ENCODE results near the gene RGS17.

Gene RGS17

GRCh38 chr6:153028963-153029362 lies 102.1 kb downstream of the RGS17 start:
- no peak for TF ChIP-seq CTCF (conservative IDR thresholded peaks at IDR 0.05; ENCODE audit: low read depth, low read length)
- no peak overlapping the region for H3K4me3 ChIP-seq (ENCODE audit: low read length)
- DNase-seq (ENCODE audit: low read depth), result no peak

GRCh38 chr6:153028286-153028685 lies 102.8 kb downstream of the RGS17 start:
- DNase-seq (ENCODE audit: low read depth), result no peak
- no peak for TF ChIP-seq CTCF (conservative IDR thresholded peaks at IDR 0.05; ENCODE audit: low read depth, low read length)
- H3K4me3 ChIP-seq (ENCODE audit: low read length), result no peak overlapping the region

GRCh38 chr6:153027480-153027879 lies 103.6 kb downstream of the RGS17 start:
- no peak for TF ChIP-seq CTCF (conservative IDR thresholded peaks at IDR 0.05; ENCODE audit: low read depth, low read length)
- no peak for DNase-seq (ENCODE audit: low read depth)
- H3K4me3 ChIP-seq (ENCODE audit: low read length), result no peak overlapping the region

- no peak for DNase-seq (ENCODE audit: low read depth)
- no peak overlapping the region for H3K4me3 ChIP-seq (ENCODE audit: low read length)
- TF ChIP-seq CTCF (conservative IDR thresholded peaks at IDR 0.05; ENCODE audit: low read depth, low read length), result no peak
Observed at GRCh38 chr6:153024709-153025017, 106.4 kb downstream of the RGS17 start.

- TF ChIP-seq CTCF (conservative IDR thresholded peaks at IDR 0.05; ENCODE audit: low read depth, low read length), result peak; percentile 75
- no peak for DNase-seq (ENCODE audit: low read depth)
- no peak overlapping the region for H3K4me3 ChIP-seq (ENCODE audit: low read length)
Observed at GRCh38 chr6:153023977-153024708, 106.9 kb downstream of the RGS17 start.

- TF ChIP-seq CTCF (conservative IDR thresholded peaks at IDR 0.05; ENCODE audit: low read depth, low read length), result no peak
- H3K4me3 ChIP-seq (ENCODE audit: low read length), result no peak overlapping the region
- DNase-seq (ENCODE audit: low read depth), result no peak
Observed at GRCh38 chr6:153018355-153018754, 112.7 kb downstream of the RGS17 start.

- TF ChIP-seq CTCF (conservative IDR thresholded peaks at IDR 0.05; ENCODE audit: low read depth, low read length), result no peak
- no peak overlapping the region for H3K4me3 ChIP-seq (ENCODE audit: low read length)
- no peak for DNase-seq (ENCODE audit: low read depth)
Observed at GRCh38 chr6:153016846-153017245, 114.2 kb downstream of the RGS17 start.

Measured in retinal pigment epithelial cell (primary cell).